GM21390 (cell line): ENCODE data around the gene ABCB8.

Experiments used
- ATAC-seq: cut with Tn5 transposase; IDR thresholded peaks from one replicate; pipeline ENCODE4 v1.9.1; 2021; ENCODE audit not compliant: unreplicated experiment

Gene ABCB8

GRCh38 chr7:151070574-151070960 is 42.3 kb downstream of the ABCB8 start:
- ATAC-seq, result no peak

- ATAC-seq, result no peak
These were observed 43.0 kb downstream of the ABCB8 start for GRCh38 chr7:151071032-151071866.

GRCh38 chr7:151073990-151074389 is 45.7 kb downstream of the ABCB8 start:
- no peak for ATAC-seq

GRCh38 chr7:151074817-151075661 is 46.8 kb downstream of the ABCB8 start:
- no peak for ATAC-seq

- ATAC-seq, result no peak
These were observed 47.4 kb downstream of the ABCB8 start for GRCh38 chr7:151075662-151075971.

GRCh38 chr7:151075978-151076426 is 47.8 kb downstream of the ABCB8 start:
- ATAC-seq, result no peak

GRCh38 chr7:151076863-151077704 is 48.8 kb downstream of the ABCB8 start:
- no peak for ATAC-seq

- no peak for ATAC-seq
These were observed 49.5 kb downstream of the ABCB8 start for GRCh38 chr7:151077705-151078232.

- ATAC-seq, result no peak
These were observed 50.2 kb downstream of the ABCB8 start for GRCh38 chr7:151078233-151079040.

GRCh38 chr7:151079199-151079910 is 51.1 kb downstream of the ABCB8 start:
- no peak for ATAC-seq

- peak; percentile 1 for ATAC-seq
These were observed 51.8 kb downstream of the ABCB8 start for GRCh38 chr7:151080067-151080521.

- ATAC-seq, result peak; percentile 68
These were observed 52.4 kb downstream of the ABCB8 start, which contains the start of gene FASTK for GRCh38 chr7:151080522-151081169. TSS of gene FASTK (minus strand) at chr7:151080809. CDS start at chr7:151080766, 43 bp downstream.

- peak; percentile 0 for ATAC-seq
These were observed 53.2 kb downstream of the ABCB8 start for GRCh38 chr7:151081170-151082101.

- no peak for ATAC-seq
These were observed 54.2 kb downstream of the ABCB8 start for GRCh38 chr7:151082141-151083070.

GRCh38 chr7:151083071-151083823 is 55.0 kb downstream of the ABCB8 start, which contains the start of gene TMUB1:
TSS of gene TMUB1 (minus strand) at chr7:151083493. CDS start at chr7:151082563, 930 bp downstream.
- peak; percentile 51 for ATAC-seq

GRCh38 chr7:151083824-151084160 is 55.5 kb downstream of the ABCB8 start:
- no peak for ATAC-seq
